ENCODE measurements around the gene FAAH2.

- TF ChIP-seq POLR2A (IDR thresholded peaks at IDR 0.05; ENCODE audit: low read length) (no peak), GATA1 (IDR thresholded peaks at IDR 0.05; ENCODE audit: low read depth, low read length) (no peak)
Observed at GRCh38 chrX:57251965-57252364, 34.5 kb upstream of the FAAH2 start.

Measured in erythroblast (primary cell).